SU-DHL-6 (cell line): Measurements from ENCODE around the gene DIP2C.

Source experiments
- EZH2phosphoT487 ChIP-seq: fragments of 200-600 bp; sonication (generic), shearing (Covaris generic); conservative IDR thresholded peaks from 2 replicates; pipeline ENCODE4 v1.6.1; 2018; ENCODE audit warnings: mild to moderate bottlenecking, antibody characterized with exemption, low read length, moderate library complexity, mixed read lengths
- TF ChIP-seq, protein P1 (sequence below): fragments of 200-600 bp; sonication (generic); IDR thresholded peaks from one replicate; pipeline ENCODE4 v1.5.1; 2017; ENCODE audit warnings: antibody characterized with exemption, mild to moderate bottlenecking, low read length, moderate library complexity; ENCODE audit not compliant: insufficient read depth, poor library complexity, severe bottlenecking

DNA sequence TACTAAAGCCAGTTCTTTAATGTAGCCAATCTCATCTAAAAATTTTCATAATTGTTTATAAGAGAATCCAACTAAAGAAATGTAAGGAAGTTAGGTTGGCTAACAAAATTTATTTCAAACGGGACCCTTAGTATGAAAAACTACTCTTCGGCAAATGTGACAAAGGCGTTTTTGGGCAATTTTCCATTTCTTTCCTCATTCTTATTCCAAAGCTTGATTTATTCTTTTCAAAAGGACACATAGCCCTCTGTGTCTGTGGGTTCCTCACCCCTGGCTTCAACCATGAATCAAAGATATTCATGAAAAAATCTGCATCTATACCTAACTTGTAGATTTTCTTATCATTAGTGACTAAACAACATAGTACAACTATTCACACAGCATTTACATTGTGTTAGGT lies 358.3 kb downstream of the DIP2C start:
- TF ChIP-seq, protein P1, sequence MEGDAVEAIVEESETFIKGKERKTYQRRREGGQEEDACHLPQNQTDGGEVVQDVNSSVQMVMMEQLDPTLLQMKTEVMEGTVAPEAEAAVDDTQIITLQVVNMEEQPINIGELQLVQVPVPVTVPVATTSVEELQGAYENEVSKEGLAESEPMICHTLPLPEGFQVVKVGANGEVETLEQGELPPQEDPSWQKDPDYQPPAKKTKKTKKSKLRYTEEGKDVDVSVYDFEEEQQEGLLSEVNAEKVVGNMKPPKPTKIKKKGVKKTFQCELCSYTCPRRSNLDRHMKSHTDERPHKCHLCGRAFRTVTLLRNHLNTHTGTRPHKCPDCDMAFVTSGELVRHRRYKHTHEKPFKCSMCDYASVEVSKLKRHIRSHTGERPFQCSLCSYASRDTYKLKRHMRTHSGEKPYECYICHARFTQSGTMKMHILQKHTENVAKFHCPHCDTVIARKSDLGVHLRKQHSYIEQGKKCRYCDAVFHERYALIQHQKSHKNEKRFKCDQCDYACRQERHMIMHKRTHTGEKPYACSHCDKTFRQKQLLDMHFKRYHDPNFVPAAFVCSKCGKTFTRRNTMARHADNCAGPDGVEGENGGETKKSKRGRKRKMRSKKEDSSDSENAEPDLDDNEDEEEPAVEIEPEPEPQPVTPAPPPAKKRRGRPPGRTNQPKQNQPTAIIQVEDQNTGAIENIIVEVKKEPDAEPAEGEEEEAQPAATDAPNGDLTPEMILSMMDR = no peak
- no peak for TF ChIP-seq EZH2phosphoT487
